H9 (cell line): ENCODE results near the gene GRID1. TPM values are rescaled to one million over a fixed set of nuclear protein-coding genes. Genes with fewer than 3 reads are reported as not detected.
A peak's percentile ranks its signal among the peaks of the same experiment; 100 is the strongest.

Experiments used
- DNase-seq: peaks from one replicate; pipeline ENCODE4 v3.0.0-alpha.2; 2017
- H2AFZ ChIP-seq: one replicate; pipeline ENCODE4 v1.6.1; 2013; ENCODE audit warnings: mild to moderate bottlenecking, low read length, control low read depth, moderate library complexity
- H2AK5ac ChIP-seq: 2 replicates; pipeline ENCODE4 v1.6.1; 2013; ENCODE audit warnings: low read length, control low read depth, mixed read lengths; ENCODE audit not compliant: insufficient read length
- H2BK120ac ChIP-seq: one replicate; pipeline ENCODE4 v1.6.1; 2013; ENCODE audit warnings: low read depth, mild to moderate bottlenecking, low read length, control low read depth, inconsistent platforms; ENCODE audit not compliant: poor library complexity, severe bottlenecking
- H2BK12ac ChIP-seq: 2 replicates; pipeline ENCODE4 v1.6.1; 2013; ENCODE audit warnings: low read length, control low read depth, mixed read lengths, low read depth; ENCODE audit not compliant: insufficient read length
- H2BK15ac ChIP-seq: 2 replicates; pipeline ENCODE4 v1.6.1; 2013; ENCODE audit warnings: low read depth, low read length, control low read depth
- H2BK20ac ChIP-seq: one replicate; pipeline ENCODE4 v1.6.1; 2013; ENCODE audit warnings: low read depth, mild to moderate bottlenecking, low read length, control low read depth, inconsistent platforms; ENCODE audit not compliant: poor library complexity, severe bottlenecking
- H2BK5ac ChIP-seq: 2 replicates; pipeline ENCODE4 v1.6.1; 2013; ENCODE audit warnings: low read length, control low read depth, mixed read lengths; ENCODE audit not compliant: insufficient read length
- H3K14ac ChIP-seq: 2 replicates; pipeline ENCODE4 v1.6.1; 2013; ENCODE audit warnings: low read length, control low read depth; ENCODE audit not compliant: insufficient read depth
- H3K18ac ChIP-seq: 2 replicates; pipeline ENCODE4 v1.6.1; 2013; ENCODE audit warnings: low read depth, mild to moderate bottlenecking, mixed read lengths, low read length, control low read depth; ENCODE audit not compliant: insufficient read length
- H3K23ac ChIP-seq: 2 replicates; pipeline ENCODE4 v1.6.1; 2013; ENCODE audit warnings: low read length, control low read depth, mixed read lengths, low read depth; ENCODE audit not compliant: insufficient read length
- H3K23me2 ChIP-seq: 2 replicates; pipeline ENCODE4 v1.6.1; 2013; ENCODE audit warnings: low read depth, mild to moderate bottlenecking, mixed read lengths, low read length, control low read depth; ENCODE audit not compliant: insufficient read length, poor library complexity, severe bottlenecking
- H3K27ac ChIP-seq: 2 replicates; pipeline ENCODE4 v1.5.1; 2013; ENCODE audit warnings: low read length, control low read depth, mixed read lengths, low read depth; ENCODE audit not compliant: insufficient read length
- H3K27me3 ChIP-seq: 2 replicates; pipeline ENCODE4 v1.6.1; 2013; ENCODE audit warnings: low read length, control low read depth, inconsistent platforms; ENCODE audit not compliant: insufficient read depth
- H3K4ac ChIP-seq: 2 replicates; pipeline ENCODE4 v1.6.1; 2013; ENCODE audit warnings: low read depth, mild to moderate bottlenecking, control low read depth, inconsistent platforms, low read length, moderate library complexity
- H3K4me1 ChIP-seq: 2 replicates; pipeline ENCODE4 v1.6.1; 2013; ENCODE audit warnings: low read length, control low read depth, inconsistent platforms; ENCODE audit not compliant: insufficient read depth
- H3K4me2 ChIP-seq: 2 replicates; pipeline ENCODE4 v1.6.1; 2013; ENCODE audit warnings: low read length, control low read depth, mixed read lengths; ENCODE audit not compliant: insufficient read length, insufficient read depth
- H3K56ac ChIP-seq: 2 replicates; pipeline ENCODE4 v1.6.1; 2013; ENCODE audit warnings: low read depth, mild to moderate bottlenecking, mixed read lengths, low read length, control low read depth; ENCODE audit not compliant: insufficient read length
- H3K79me1 ChIP-seq: 2 replicates; pipeline ENCODE4 v1.6.1; 2013; ENCODE audit warnings: low read depth, mild to moderate bottlenecking, moderate library complexity, low read length, control low read depth, inconsistent platforms; ENCODE audit not compliant: insufficient read depth, poor library complexity, severe bottlenecking
- H3K79me2 ChIP-seq: 2 replicates; pipeline ENCODE4 v1.6.1; 2013; ENCODE audit warnings: low read length, control low read depth, inconsistent platforms; ENCODE audit not compliant: insufficient read depth
- H3K9ac ChIP-seq: 2 replicates; pipeline ENCODE4 v1.6.1; 2013; ENCODE audit warnings: low read length, control low read depth, mixed read lengths; ENCODE audit not compliant: insufficient read length; ENCODE audit errors: extremely low read depth
- H3K9me3 ChIP-seq: one replicate; pipeline ENCODE4 v1.6.1; 2013; ENCODE audit warnings: low read depth, low read length, inconsistent platforms; ENCODE audit not compliant: control insufficient read depth
- H3T11ph ChIP-seq: one replicate; pipeline ENCODE4 v1.6.1; 2013; ENCODE audit warnings: mild to moderate bottlenecking, low read length, control low read depth, inconsistent platforms
- H4K20me1 ChIP-seq: one replicate; pipeline ENCODE4 v1.6.1; 2013; ENCODE audit not compliant: control insufficient read depth, insufficient read length, insufficient read depth
- H4K5ac ChIP-seq: 2 replicates; pipeline ENCODE4 v1.6.1; 2013; ENCODE audit warnings: low read depth, mild to moderate bottlenecking, mixed read lengths, low read length, control low read depth; ENCODE audit not compliant: insufficient read length
- H4K8ac ChIP-seq: replicated peaks from 2 replicates; pipeline ENCODE4 v1.6.1; 2013; ENCODE audit warnings: low read length, control low read depth, mixed read lengths, low read depth; ENCODE audit not compliant: insufficient read length
- H4K91ac ChIP-seq: 2 replicates; pipeline ENCODE4 v1.6.1; 2013; ENCODE audit warnings: low read depth, mild to moderate bottlenecking, moderate library complexity, mixed read lengths, low read length, control low read depth; ENCODE audit not compliant: insufficient read length
- H3K27ac Mint-ChIP-seq, 3 experiments: 2 replicates in 2 of 3; 3 replicates in 1 of 3; pipeline ENCODE4 v1.8.0; 2020 to 2021; ENCODE audit warnings: mixed read lengths in 3 of 3, mild to moderate bottlenecking in 1 of 3, moderate library complexity in 1 of 3
- H3K27me3 Mint-ChIP-seq: 2 replicates; pipeline ENCODE4 v1.8.0; 2021; ENCODE audit warnings: low read depth, mild to moderate bottlenecking, moderate library complexity, mixed read lengths
- H3K36me3 Mint-ChIP-seq, 3 experiments: 2 replicates in 2 of 3; 3 replicates in 1 of 3; pipeline ENCODE4 v1.8.0; 2020 to 2021; ENCODE audit warnings: low read depth in 3 of 3, mixed read lengths in 3 of 3; ENCODE audit not compliant: insufficient read depth in 1 of 3
- H3K4me1 Mint-ChIP-seq, 2 experiments: 2 replicates each; pipeline ENCODE4 v1.8.0; 2020; ENCODE audit warnings: mixed read lengths in 2 of 2
- H3K4me3 Mint-ChIP-seq, 2 experiments: 2 replicates in 1 of 2; 3 replicates in 1 of 2; pipeline ENCODE4 v1.8.0; 2020 to 2021; ENCODE audit warnings: mild to moderate bottlenecking in 2 of 2, mixed read lengths in 2 of 2, moderate library complexity in 1 of 2
- H3K9me3 Mint-ChIP-seq, 2 experiments: 2 replicates in 1 of 2; 3 replicates in 1 of 2; pipeline ENCODE4 v1.8.0; 2020; ENCODE audit warnings: mild to moderate bottlenecking in 2 of 2, mixed read lengths in 2 of 2, moderate library complexity in 1 of 2
- WGBS: extraction: QIAGEN DNeasy Blood & Tissue Kit; methylation state at CpG from one replicate; pipeline ENCODE4 v1.1.7; 2013; ENCODE audit warnings: missing lambda C conversion rate, low lambda C conversion rate, mixed read lengths; ENCODE audit not compliant: insufficient read length; ENCODE audit errors: extremely low coverage; 5-methylcytosine and 5-hydroxymethylcytosine counted together
- total RNA-seq: library from RNA; stranded (reverse); gene quantifications from 2 replicates; pipeline ENCODE4 v1.2.1, GENCODE V29; 2021
- TF ChIP-seq, protein P1 (sequence below): fragments of 200-600 bp; sonication (generic); conservative IDR thresholded peaks from 3 replicates; pipeline ENCODE4 v1.8.0; 2021; ENCODE audit warnings: antibody characterized with exemption, mild to moderate bottlenecking

GRID1 gene
- total RNA-seq, 1 experiment from 2014 or later, result 0.35 TPM

DNA sequence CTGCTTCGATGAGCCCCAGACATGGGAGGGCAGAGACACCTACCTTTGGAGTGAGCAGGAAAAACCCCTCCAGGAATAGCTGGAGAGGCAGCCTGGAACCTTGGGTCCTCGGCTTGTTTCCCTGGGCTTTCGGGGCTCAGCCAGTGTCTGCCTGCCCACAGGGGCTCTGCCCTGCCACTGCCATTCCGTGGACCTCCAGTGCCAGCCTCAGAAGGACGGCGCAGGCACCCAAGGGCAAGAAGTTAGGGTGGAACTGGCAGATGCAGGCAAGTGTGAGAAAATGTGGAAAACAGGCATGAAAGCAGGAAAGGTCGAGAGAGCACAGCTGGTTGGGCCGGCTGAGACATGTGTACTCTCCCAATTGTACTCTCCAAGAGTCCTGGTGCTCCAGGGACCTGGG is 281.5 kb downstream of the GRID1 start:
- H3K79me2 ChIP-seq, result no peaks in the 10 kb centered on the region
- H2AFZ ChIP-seq, result no peak overlapping the region
- no peaks in the 10 kb centered on the region for H3K9me3 ChIP-seq
- no peak overlapping the region for H3K14ac ChIP-seq
- no peak overlapping the region for H4K91ac ChIP-seq
- H2AK5ac ChIP-seq, result no peak overlapping the region
- no peak overlapping the region for H3K4me2 ChIP-seq
- no peak overlapping the region for H3K27ac ChIP-seq
- Mint-ChIP-seq H3K4me1 (peaks cover 0 to 2% of the 10 kb centered on the region in 2 experiments; a peak in 1 of 4 replicates), H3K27me3 (peaks cover 7% of the 10 kb centered on the region; the same call in 1 of the 2 replicates), H3K27ac (no peak overlapping the region), H3K36me3 (no peaks in the 10 kb centered on the region; a peak in 1 of 7 replicates), H3K4me3 (no peak overlapping the region), H3K9me3 (no peaks in the 10 kb centered on the region)
- H3K27me3 ChIP-seq, result no peaks in the 10 kb centered on the region
- H3K56ac ChIP-seq, result no peak overlapping the region
- no peak overlapping the region for H2BK15ac ChIP-seq
- no peaks in the 10 kb centered on the region for H4K20me1 ChIP-seq
- no peak overlapping the region for H3K9ac ChIP-seq
- H3T11ph ChIP-seq, result no peak overlapping the region
- TF ChIP-seq, protein P1, sequence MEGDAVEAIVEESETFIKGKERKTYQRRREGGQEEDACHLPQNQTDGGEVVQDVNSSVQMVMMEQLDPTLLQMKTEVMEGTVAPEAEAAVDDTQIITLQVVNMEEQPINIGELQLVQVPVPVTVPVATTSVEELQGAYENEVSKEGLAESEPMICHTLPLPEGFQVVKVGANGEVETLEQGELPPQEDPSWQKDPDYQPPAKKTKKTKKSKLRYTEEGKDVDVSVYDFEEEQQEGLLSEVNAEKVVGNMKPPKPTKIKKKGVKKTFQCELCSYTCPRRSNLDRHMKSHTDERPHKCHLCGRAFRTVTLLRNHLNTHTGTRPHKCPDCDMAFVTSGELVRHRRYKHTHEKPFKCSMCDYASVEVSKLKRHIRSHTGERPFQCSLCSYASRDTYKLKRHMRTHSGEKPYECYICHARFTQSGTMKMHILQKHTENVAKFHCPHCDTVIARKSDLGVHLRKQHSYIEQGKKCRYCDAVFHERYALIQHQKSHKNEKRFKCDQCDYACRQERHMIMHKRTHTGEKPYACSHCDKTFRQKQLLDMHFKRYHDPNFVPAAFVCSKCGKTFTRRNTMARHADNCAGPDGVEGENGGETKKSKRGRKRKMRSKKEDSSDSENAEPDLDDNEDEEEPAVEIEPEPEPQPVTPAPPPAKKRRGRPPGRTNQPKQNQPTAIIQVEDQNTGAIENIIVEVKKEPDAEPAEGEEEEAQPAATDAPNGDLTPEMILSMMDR, result no peak
- no peaks in the 10 kb centered on the region for H3K79me1 ChIP-seq
- no peaks in the 10 kb centered on the region for H3K4me1 ChIP-seq
- no peak overlapping the region for H4K5ac ChIP-seq
- no peak overlapping the region for H2BK5ac ChIP-seq
- no peaks in the 10 kb centered on the region for H3K23me2 ChIP-seq
- no peak overlapping the region for H2BK20ac ChIP-seq
- H2BK12ac ChIP-seq, result no peak overlapping the region
- H3K18ac ChIP-seq, result no peak overlapping the region
- no peak overlapping the region for H2BK120ac ChIP-seq
- H3K4ac ChIP-seq, result no peak overlapping the region
- no CpG with 5 or more reads among the region's 8 CpGs for WGBS
- no peak overlapping the region for H3K23ac ChIP-seq
- H4K8ac ChIP-seq, result no peak overlapping the region
- peak; percentile 17 for DNase-seq
